Measurements from ENCODE around the gene TBC1D1.

Gene TBC1D1

DNA sequence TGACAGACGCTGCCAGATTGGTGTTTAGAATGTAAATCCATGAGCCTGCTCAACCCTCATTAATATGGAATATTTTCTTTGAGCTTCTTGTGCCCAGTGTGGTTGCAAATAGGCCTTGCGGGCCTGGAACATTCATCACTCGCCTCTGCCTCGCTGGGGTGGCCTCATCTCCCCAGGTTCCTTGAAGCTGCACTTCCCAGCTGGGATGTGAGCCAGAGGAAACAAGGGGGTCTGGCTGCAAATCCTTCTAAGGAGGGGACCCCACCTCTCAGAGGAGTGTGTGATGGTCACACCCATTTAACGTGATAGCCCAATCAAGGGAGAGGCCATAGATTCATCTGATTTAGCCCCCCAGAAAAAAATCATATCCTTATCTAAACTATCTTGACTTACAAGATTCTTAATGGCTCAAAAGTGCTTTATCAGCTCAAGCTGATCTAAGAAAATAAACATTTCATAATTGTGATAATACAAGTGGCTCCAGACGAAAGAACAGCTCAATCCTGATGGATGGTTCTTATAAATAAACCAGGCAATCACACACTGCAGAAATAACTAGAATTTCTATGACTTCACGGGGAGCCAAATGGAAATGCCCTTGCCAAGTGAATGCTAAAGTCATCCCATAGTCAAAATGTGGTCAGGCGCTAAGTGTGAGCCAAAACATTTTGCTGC is 259.2 kb downstream of the TBC1D1 start:
- no peaks in the 10 kb centered on the region for H3K27me3 ChIP-seq (ENCODE audit: insufficient read depth, low read length)
- no peak overlapping the region for H2AFZ ChIP-seq (ENCODE audit: insufficient read depth, low read length, poor library complexity)
- no peak overlapping the region for H3K23ac ChIP-seq (ENCODE audit: low read length)
- no peak overlapping the region for H4K8ac ChIP-seq (ENCODE audit: low read depth, low read length)
- no peaks in the 10 kb centered on the region for H3K79me2 ChIP-seq (ENCODE audit: control insufficient read depth, insufficient read depth, low read length, poor library complexity)
- WGBS (ENCODE audit: extremely low coverage, insufficient coverage, insufficient read length) = no CpG with 5 or more reads among the region's 8 CpGs
- no peak for DNase-seq
- H3K4me1 ChIP-seq (ENCODE audit: control insufficient read depth in 1 of 2, insufficient read depth in 2 of 2, low read length in 2 of 2) = no peaks in the 10 kb centered on the region
- no peak overlapping the region for H3K14ac ChIP-seq (ENCODE audit: low read length)
- H3K4ac ChIP-seq (ENCODE audit: low read depth, low read length) = no peak overlapping the region
- H3K27ac ChIP-seq (ENCODE audit: low read depth, low read length) = no peak overlapping the region
- no peaks in the 10 kb centered on the region for H3K79me1 ChIP-seq (ENCODE audit: low read length)
- H2BK12ac ChIP-seq (ENCODE audit: low read length) = no peak overlapping the region
- no peak overlapping the region for H3K18ac ChIP-seq (ENCODE audit: low read length)
- H3K9ac ChIP-seq (ENCODE audit: low read length) = no peak overlapping the region
- no peak overlapping the region for H3K4me3 ChIP-seq (ENCODE audit: low read depth, low read length)
- no peaks in the 10 kb centered on the region for H3K36me3 ChIP-seq (ENCODE audit: control insufficient read depth in 1 of 2, insufficient read depth in 2 of 2, low read length in 2 of 2)
- H4K12ac ChIP-seq (ENCODE audit: low read depth, low read length) = no peak overlapping the region
- H3K9me3 ChIP-seq (ENCODE audit: insufficient read depth, low read depth, low read length) = no peaks in the 10 kb centered on the region
- no peak overlapping the region for H2AK5ac ChIP-seq (ENCODE audit: low read length)
- H3K4me2 ChIP-seq (ENCODE audit: low read length) = no peak overlapping the region
- no peak overlapping the region for H2BK120ac ChIP-seq (ENCODE audit: insufficient read depth, low read length, poor library complexity)
- no peak overlapping the region for H2BK5ac ChIP-seq (ENCODE audit: low read depth, low read length, poor library complexity)
- no peak overlapping the region for H4K91ac ChIP-seq (ENCODE audit: low read depth, low read length)

DNA sequence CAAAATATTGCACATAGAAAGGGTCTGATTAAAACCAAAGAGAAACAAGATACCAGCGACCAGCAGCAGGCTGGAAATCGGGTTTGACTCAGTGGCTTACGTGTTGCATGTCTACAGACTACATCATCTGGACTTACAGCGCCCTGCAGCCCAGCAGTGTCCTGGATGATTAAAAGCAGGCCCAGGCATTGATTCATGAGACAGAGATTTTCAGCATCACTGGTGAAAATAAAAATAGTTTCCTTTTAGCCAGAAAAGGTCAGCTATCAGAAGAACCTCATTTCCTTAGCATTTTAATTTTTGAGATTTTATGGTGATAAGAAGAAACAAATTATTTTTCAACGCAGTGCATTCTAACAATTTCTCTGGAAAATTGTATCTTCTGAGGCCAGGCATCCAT is 259.9 kb downstream of the TBC1D1 start:
- Histone ChIP-seq H3K9me3 (ENCODE audit: insufficient read depth, low read depth, low read length) (no peaks in the 10 kb centered on the region), H3K36me3 (ENCODE audit: control insufficient read depth in 1 of 2, insufficient read depth in 2 of 2, low read length in 2 of 2) (no peaks in the 10 kb centered on the region), H2BK5ac (ENCODE audit: low read depth, low read length, poor library complexity) (no peak overlapping the region), H4K8ac (ENCODE audit: low read depth, low read length) (no peak overlapping the region), H3K79me2 (ENCODE audit: control insufficient read depth, insufficient read depth, low read length, poor library complexity) (no peaks in the 10 kb centered on the region), H3K79me1 (ENCODE audit: low read length) (no peaks in the 10 kb centered on the region), H3K4ac (ENCODE audit: low read depth, low read length) (no peak overlapping the region), H3K4me2 (ENCODE audit: low read length) (no peak overlapping the region), H2BK120ac (ENCODE audit: insufficient read depth, low read length, poor library complexity) (no peak overlapping the region), H2AFZ (ENCODE audit: insufficient read depth, low read length, poor library complexity) (no peak overlapping the region), H4K12ac (ENCODE audit: low read depth, low read length) (no peak overlapping the region), H3K27ac (ENCODE audit: low read depth, low read length) (no peak overlapping the region), H3K9ac (ENCODE audit: low read length) (no peak overlapping the region), H3K23ac (ENCODE audit: low read length) (no peak overlapping the region), H4K91ac (ENCODE audit: low read depth, low read length) (no peak overlapping the region), H2AK5ac (ENCODE audit: low read length) (no peak overlapping the region), H3K14ac (ENCODE audit: low read length) (no peak overlapping the region), H3K4me1 (ENCODE audit: control insufficient read depth in 1 of 2, insufficient read depth in 2 of 2, low read length in 2 of 2) (no peaks in the 10 kb centered on the region), H3K4me3 (ENCODE audit: low read depth, low read length) (no peak overlapping the region), H3K27me3 (ENCODE audit: insufficient read depth, low read length) (no peaks in the 10 kb centered on the region), H3K18ac (ENCODE audit: low read length) (no peak overlapping the region), H2BK12ac (ENCODE audit: low read length) (no peak overlapping the region)
- WGBS (ENCODE audit: extremely low coverage, insufficient coverage, insufficient read length) = no CpG with 5 or more reads among the region's 5 CpGs
- DNase-seq = no peak

DNA sequence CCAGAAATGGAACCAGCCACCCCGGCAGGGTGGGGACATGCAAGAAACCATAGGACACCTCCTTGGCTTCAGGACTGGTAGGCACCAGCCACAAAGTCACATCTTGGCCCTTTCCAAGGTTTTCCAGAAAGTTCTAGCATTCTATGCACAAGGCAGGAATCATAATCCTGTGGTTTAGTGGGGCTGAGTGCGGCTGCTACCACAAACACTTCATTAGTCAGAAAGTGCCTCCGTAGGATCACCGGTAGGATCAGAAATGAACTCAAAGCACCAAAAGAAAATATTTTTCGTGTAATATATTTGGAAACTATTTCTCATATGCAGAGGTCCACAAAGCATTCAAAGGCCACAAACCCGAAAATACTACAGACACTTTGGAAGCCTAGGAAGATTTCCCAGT is 261.0 kb downstream of the TBC1D1 start:
- H4K12ac ChIP-seq (ENCODE audit: low read depth, low read length) = no peak overlapping the region
- H3K9ac ChIP-seq (ENCODE audit: low read length) = no peak overlapping the region
- H3K79me2 ChIP-seq (ENCODE audit: control insufficient read depth, insufficient read depth, low read length, poor library complexity) = no peaks in the 10 kb centered on the region
- H3K4me2 ChIP-seq (ENCODE audit: low read length) = no peak overlapping the region
- H3K79me1 ChIP-seq (ENCODE audit: low read length) = no peaks in the 10 kb centered on the region
- no peaks in the 10 kb centered on the region for H3K4me1 ChIP-seq (ENCODE audit: control insufficient read depth in 1 of 2, insufficient read depth in 2 of 2, low read length in 2 of 2)
- H3K14ac ChIP-seq (ENCODE audit: low read length) = no peak overlapping the region
- no peak overlapping the region for H3K23ac ChIP-seq (ENCODE audit: low read length)
- H3K4ac ChIP-seq (ENCODE audit: low read depth, low read length) = no peak overlapping the region
- no peaks in the 10 kb centered on the region for H3K27me3 ChIP-seq (ENCODE audit: insufficient read depth, low read length)
- no peak overlapping the region for H2AFZ ChIP-seq (ENCODE audit: insufficient read depth, low read length, poor library complexity)
- no peaks in the 10 kb centered on the region for H3K36me3 ChIP-seq (ENCODE audit: control insufficient read depth in 1 of 2, insufficient read depth in 2 of 2, low read length in 2 of 2)
- no CpG with 5 or more reads among the region's 6 CpGs for WGBS (ENCODE audit: extremely low coverage, insufficient coverage, insufficient read length)
- H3K9me3 ChIP-seq (ENCODE audit: insufficient read depth, low read depth, low read length) = no peaks in the 10 kb centered on the region
- H4K8ac ChIP-seq (ENCODE audit: low read depth, low read length) = no peak overlapping the region
- no peak overlapping the region for H2BK5ac ChIP-seq (ENCODE audit: low read depth, low read length, poor library complexity)
- no peak overlapping the region for H2AK5ac ChIP-seq (ENCODE audit: low read length)
- H3K4me3 ChIP-seq (ENCODE audit: low read depth, low read length) = peak overlapping the region; percentile 20
- H3K27ac ChIP-seq (ENCODE audit: low read depth, low read length) = no peak overlapping the region
- DNase-seq = no peak
- H2BK120ac ChIP-seq (ENCODE audit: insufficient read depth, low read length, poor library complexity) = no peak overlapping the region
- H2BK12ac ChIP-seq (ENCODE audit: low read length) = no peak overlapping the region
- H4K91ac ChIP-seq (ENCODE audit: low read depth, low read length) = no peak overlapping the region
- no peak overlapping the region for H3K18ac ChIP-seq (ENCODE audit: low read length)

DNA sequence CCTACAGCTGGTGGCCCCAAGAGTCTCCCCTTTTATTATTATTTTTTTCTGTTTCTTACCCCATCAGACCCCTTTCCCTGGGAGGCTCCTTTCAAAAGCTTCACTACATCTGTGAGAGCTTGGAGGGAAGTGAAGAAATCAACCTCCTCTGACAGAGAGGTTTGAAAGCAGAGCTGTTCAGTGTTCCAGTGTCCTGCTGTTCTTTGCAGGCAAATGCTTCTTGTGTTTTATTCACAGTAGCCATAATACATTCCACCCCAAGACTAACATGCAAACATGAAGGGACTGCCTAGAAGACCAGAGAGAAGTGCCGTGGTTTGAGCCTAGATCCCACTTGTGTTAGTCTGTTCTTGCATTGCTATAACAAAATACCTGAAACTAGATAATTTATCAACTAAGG is 261.4 kb downstream of the TBC1D1 start:
- H4K12ac ChIP-seq (ENCODE audit: low read depth, low read length) = no peak overlapping the region
- H3K23ac ChIP-seq (ENCODE audit: low read length) = no peak overlapping the region
- no CpG with 5 or more reads among the region's 1 CpG for WGBS (ENCODE audit: extremely low coverage, insufficient coverage, insufficient read length)
- H3K4me1 ChIP-seq (ENCODE audit: control insufficient read depth in 1 of 2, insufficient read depth in 2 of 2, low read length in 2 of 2) = no peaks in the 10 kb centered on the region
- no peak overlapping the region for H3K27ac ChIP-seq (ENCODE audit: low read depth, low read length)
- H3K9me3 ChIP-seq (ENCODE audit: insufficient read depth, low read depth, low read length) = no peaks in the 10 kb centered on the region
- H3K14ac ChIP-seq (ENCODE audit: low read length) = no peak overlapping the region
- H3K27me3 ChIP-seq (ENCODE audit: insufficient read depth, low read length) = no peaks in the 10 kb centered on the region
- H3K79me2 ChIP-seq (ENCODE audit: control insufficient read depth, insufficient read depth, low read length, poor library complexity) = no peaks in the 10 kb centered on the region
- no peak overlapping the region for H3K18ac ChIP-seq (ENCODE audit: low read length)
- H4K8ac ChIP-seq (ENCODE audit: low read depth, low read length) = no peak overlapping the region
- DNase-seq = no peak
- no peak overlapping the region for H3K9ac ChIP-seq (ENCODE audit: low read length)
- no peaks in the 10 kb centered on the region for H3K79me1 ChIP-seq (ENCODE audit: low read length)
- no peak overlapping the region for H2BK120ac ChIP-seq (ENCODE audit: insufficient read depth, low read length, poor library complexity)
- no peak overlapping the region for H2BK5ac ChIP-seq (ENCODE audit: low read depth, low read length, poor library complexity)
- H3K4me3 ChIP-seq (ENCODE audit: low read depth, low read length) = no peak overlapping the region
- H3K4me2 ChIP-seq (ENCODE audit: low read length) = no peak overlapping the region
- no peak overlapping the region for H2AK5ac ChIP-seq (ENCODE audit: low read length)
- H4K91ac ChIP-seq (ENCODE audit: low read depth, low read length) = no peak overlapping the region
- H2AFZ ChIP-seq (ENCODE audit: insufficient read depth, low read length, poor library complexity) = no peak overlapping the region
- no peak overlapping the region for H3K4ac ChIP-seq (ENCODE audit: low read depth, low read length)
- no peak overlapping the region for H2BK12ac ChIP-seq (ENCODE audit: low read length)
- no peaks in the 10 kb centered on the region for H3K36me3 ChIP-seq (ENCODE audit: control insufficient read depth in 1 of 2, insufficient read depth in 2 of 2, low read length in 2 of 2)

All from trophoblast cell (in vitro differentiated cells and primary cell).